ENCODE measurements around the gene EIF1.

The EIF1 gene

GRCh38 chr17:41724476-41725050 is 35.9 kb downstream of the EIF1 start:
- H3K4me3 ChIP-seq, result no peak overlapping the region
- no peak overlapping the region for H3K27ac ChIP-seq

- Histone ChIP-seq H3K4me3 (no peak overlapping the region), H3K27ac (no peak overlapping the region)
Observed at GRCh38 chr17:41725134-41725533, 36.4 kb downstream of the EIF1 start.

- no peak overlapping the region for H3K4me3 ChIP-seq
- no peak overlapping the region for H3K27ac ChIP-seq
Observed at GRCh38 chr17:41728056-41728455, 39.4 kb downstream of the EIF1 start.

- no peak overlapping the region for H3K4me3 ChIP-seq
- no peak overlapping the region for H3K27ac ChIP-seq
Observed at GRCh38 chr17:41730479-41730878, 41.8 kb downstream of the EIF1 start.

- no peak overlapping the region for H3K27ac ChIP-seq
- no peak overlapping the region for H3K4me3 ChIP-seq
Observed at GRCh38 chr17:41731836-41732235, 43.2 kb downstream of the EIF1 start.

- peak overlapping the region in 5 of 7 experiments; percentile 27 to 45 (median 34) for H3K4me3 ChIP-seq
- H3K27ac ChIP-seq, result no peak overlapping the region
Observed at GRCh38 chr17:41733348-41734138, 44.9 kb downstream of the EIF1 start.

- Histone ChIP-seq H3K27ac (peak within 1 kb of the TSS in 1 of 21 experiments; percentile 30), H3K4me3 (peak within 1 kb of the TSS in 6 of 7 experiments; percentile 11 to 45 (median 32))
Observed at GRCh38 chr17:41734139-41734948, 45.7 kb downstream of the EIF1 start, which contains the start of gene HAP1. Gene HAP1, minus strand, starts transcription at chr17:41734643. Its CDS starts 9 bp downstream, at chr17:41734634.

GRCh38 chr17:41734949-41735313 is 46.2 kb downstream of the EIF1 start:
- H3K4me3 ChIP-seq, result peak overlapping the region in 6 of 7 experiments; percentile 11 to 45 (median 32)
- no peak overlapping the region for H3K27ac ChIP-seq

GRCh38 chr17:41735744-41736143 is 47.1 kb downstream of the EIF1 start:
- Histone ChIP-seq H3K4me3 (no peak overlapping the region), H3K27ac (no peak overlapping the region)

- no peak overlapping the region for H3K27ac ChIP-seq
- H3K4me3 ChIP-seq, result no peak overlapping the region
Observed at GRCh38 chr17:41736983-41737679, 48.4 kb downstream of the EIF1 start.

- H3K27ac ChIP-seq, result no peak overlapping the region
Observed at GRCh38 chr17:41737680-41738023, 49.0 kb downstream of the EIF1 start.

GRCh38 chr17:41738077-41738800 is 49.6 kb downstream of the EIF1 start:
- H3K4me3 ChIP-seq, result no peak overlapping the region
- H3K27ac ChIP-seq, result peak overlapping the region in 3 of 21 experiments; percentile 7 to 30 (median 14)

More at GRCh38 chr17:41737680-41738023, 49.0 kb downstream of the EIF1 start:
- H3K4me3 ChIP-seq, result no peak overlapping the region

- Histone ChIP-seq H3K4me3 (no peak overlapping the region), H3K27ac (peak overlapping the region in 1 of 21 experiments; percentile 7)
Observed at GRCh38 chr17:41738801-41739112, 50.1 kb downstream of the EIF1 start.

- H3K27ac ChIP-seq, result peak overlapping the region in 2 of 21 experiments; percentile 8 to 41
- no peak overlapping the region for H3K4me3 ChIP-seq
Observed at GRCh38 chr17:41739661-41740352, 51.1 kb downstream of the EIF1 start.

GRCh38 chr17:41740506-41740905 is 51.8 kb downstream of the EIF1 start:
- H3K4me3 ChIP-seq, result no peak overlapping the region
- H3K27ac ChIP-seq, result peak overlapping the region in 1 of 21 experiments; percentile 8

GRCh38 chr17:41741709-41742108 is 53.0 kb downstream of the EIF1 start:
- H3K4me3 ChIP-seq, result no peak overlapping the region
- H3K27ac ChIP-seq, result no peak overlapping the region

All from skin epidermis (tissue), 12 donors.